A673 (cell line): ENCODE data around the gene BAIAP2L1. TPM values are rescaled to one million over a fixed set of nuclear protein-coding genes. Genes with fewer than 3 reads are reported as not detected.

Source experiments
- BruUV-seq: library from RNA; stranded (reverse); fragments of 400-500 nt; replicated peaks from 2 replicates; lab custom pipeline; 2021; lab: Mats Ljungman, UMichigan
- CTCF ChIA-PET: fragments of 300-600 bp; sonication (Branson Sonifier 250); formaldehyde crosslinking; loops from one replicate; lab custom pipeline; 2022; ENCODE audit warnings: antibody characterized with exemption; lab: Charles Lee
- POLR2A ChIA-PET: fragments of 300-600 bp; sonication (Branson Sonifier 250); formaldehyde crosslinking; loops from one replicate; lab custom pipeline; 2022; ENCODE audit warnings: antibody characterized with exemption; ENCODE audit not compliant: low non-redundant PET; lab: Charles Lee
- DNase-seq: peaks from one replicate; pipeline ENCODE4 v3.0.0-alpha.2; 2015; ENCODE audit warnings: low spot score
- H3K27ac ChIP-seq: fragments of 200-600 bp; sonication (generic); 2 replicates; pipeline ENCODE4 v1.5.1; 2016; ENCODE audit warnings: mixed run types, low read depth, mild to moderate bottlenecking, mixed read lengths, antibody characterized with exemption, low read length; ENCODE audit not compliant: poor library complexity, severe bottlenecking
- H3K27me3 ChIP-seq: fragments of 200-600 bp; sonication (generic); replicated peaks from 2 replicates; pipeline ENCODE4 v1.6.1; 2017; ENCODE audit warnings: mixed run types, low read depth, mild to moderate bottlenecking, mixed read lengths, antibody characterized with exemption, low read length; ENCODE audit not compliant: insufficient read depth, poor library complexity
- H3K36me3 ChIP-seq: fragments of 200-600 bp; sonication (generic); 2 replicates; pipeline ENCODE4 v1.6.1; 2016; ENCODE audit warnings: mixed run types, mild to moderate bottlenecking, mixed read lengths, antibody characterized with exemption, low read length; ENCODE audit not compliant: insufficient read depth, poor library complexity, severe bottlenecking
- H3K4me1 ChIP-seq: fragments of 200-600 bp; sonication (generic); 2 replicates; pipeline ENCODE4 v1.6.1; 2017; ENCODE audit warnings: mixed run types, mild to moderate bottlenecking, mixed read lengths, antibody characterized with exemption, low read length; ENCODE audit not compliant: insufficient read depth, poor library complexity, severe bottlenecking
- H3K4me3 ChIP-seq: fragments of 200-600 bp; sonication (generic); 2 replicates; pipeline ENCODE4 v1.5.1; 2016; ENCODE audit warnings: low read depth, mixed run types, mild to moderate bottlenecking, mixed read lengths, low read length; ENCODE audit not compliant: poor library complexity, severe bottlenecking
- H3K9me3 ChIP-seq: fragments of 200-600 bp; sonication (generic); 2 replicates; pipeline ENCODE4 v1.6.1; 2016; ENCODE audit warnings: mixed run types, low read depth, mild to moderate bottlenecking, mixed read lengths, antibody characterized with exemption, low read length; ENCODE audit not compliant: poor library complexity, severe bottlenecking
- CTCF ChIP-seq: fragments of 300-800, 200-600 bp; sonication (generic); conservative IDR thresholded peaks from 2 replicates; pipeline ENCODE4 v1.5.1; 2017; ENCODE audit warnings: low read depth, mild to moderate bottlenecking, antibody characterized with exemption, low read length, moderate library complexity, mixed read lengths
- EZH2 ChIP-seq: fragments of 200-600 bp; sonication (generic); IDR thresholded peaks from 2 replicates; pipeline ENCODE4 v1.6.1; 2017; ENCODE audit warnings: borderline replicate concordance, low read depth, mild to moderate bottlenecking, mixed read lengths, antibody characterized with exemption, low read length; ENCODE audit not compliant: poor library complexity, severe bottlenecking
- intact Hi-C: fragments of 100-400 bp; cut with micrococcal nuclease; formaldehyde crosslinking; loops from one replicate; pipeline ENCODE4 v1.10.0; 2022; ENCODE audit not compliant: unreplicated experiment
- total RNA-seq: library from RNA; stranded (reverse); gene quantifications from 2 replicates; pipeline ENCODE4 v1.2.3, GENCODE V29; 2021

The BAIAP2L1 gene
- total RNA-seq, 1 experiment from 2014 or later: 0.77 TPM

GRCh38 chr7:98399462-98399861, 1.4 kb downstream of the BAIAP2L1 start:
- H3K36me3 ChIP-seq: no peaks in the 10 kb centered on the region
- no peak overlapping the region for H3K4me3 ChIP-seq
- ChIA-PET CTCF (no interaction called here), POLR2A (no interaction called here)
- peaks cover 6% of the 10 kb centered on the region for H3K27me3 ChIP-seq
- DNase-seq: no peak
- intact Hi-C loops: no loop called here
- no TSS peak for BruUV-seq
- no peak overlapping the region for H3K27ac ChIP-seq
- H3K9me3 ChIP-seq: no peaks in the 10 kb centered on the region
- TF ChIP-seq EZH2: no peak
- TF ChIP-seq CTCF: no peak
- H3K4me1 ChIP-seq: no peaks in the 10 kb centered on the region

GRCh38 chr7:98398567-98399372, 2.1 kb downstream of the BAIAP2L1 start:
- TF ChIP-seq EZH2: no peak
- TF ChIP-seq CTCF: no peak
- POLR2A ChIA-PET: no interaction called here
- H3K36me3 ChIP-seq: no peaks in the 10 kb centered on the region

GRCh38 chr7:98396768-98397167, 4.1 kb downstream of the BAIAP2L1 start:
- Histone ChIP-seq H3K9me3 (no peaks in the 10 kb centered on the region), H3K27ac (no peak overlapping the region), H3K36me3 (no peaks in the 10 kb centered on the region), H3K4me1 (no peaks in the 10 kb centered on the region), H3K4me3 (no peak overlapping the region), H3K27me3 (peaks cover 6% of the 10 kb centered on the region)
- ChIA-PET POLR2A (no interaction called here), CTCF (no interaction called here)
- TF ChIP-seq EZH2 (no peak), CTCF (no peak)
- intact Hi-C loops: no loop called here
- no TSS peak for BruUV-seq
- no peak for DNase-seq

More at GRCh38 chr7:98398567-98399372, 2.1 kb downstream of the BAIAP2L1 start:
- no peak overlapping the region for H3K4me3 ChIP-seq
- DNase-seq: no peak
- H3K27me3 ChIP-seq: peaks cover 6% of the 10 kb centered on the region
- no peaks in the 10 kb centered on the region for H3K4me1 ChIP-seq
- no peaks in the 10 kb centered on the region for H3K9me3 ChIP-seq
- no peak overlapping the region for H3K27ac ChIP-seq
- intact Hi-C loops: no loop called here
- CTCF ChIA-PET: interaction anchor here (0.6 kb wide), 1 partner anchor 1219 kb away, joined by 3 read pairs; no protein-coding TSS in a partner anchor
- no TSS peak for BruUV-seq
